Subcutaneous adipose tissue (tissue), 4 donors: Measurements from ENCODE around the gene KRT6C. TPM values are rescaled to one million over a fixed set of nuclear protein-coding genes. Genes with fewer than 3 reads are reported as not detected.

Source experiments
- CTCF ChIP-seq: fragments of 450-650 bp; IDR thresholded peaks from one replicate; pipeline ENCODE4 v1.5.1; 2016; ENCODE audit warnings: low read depth, mild to moderate bottlenecking, control low read depth, antibody characterized with exemption, moderate library complexity
- total RNA-seq, 4 donors: library from RNA; depleted of rRNA; stranded (reverse); fragments of >200 nt; gene quantifications; one replicate each; pipeline ENCODE4 v1.1.0, GENCODE V29; 2016

Gene KRT6C
- total RNA-seq, 4 donors from 2014 or later, result not detected

GRCh38 chr12:52428121-52428520 is 45.5 kb downstream of the KRT6C start:
- TF ChIP-seq CTCF, result no peak

- TF ChIP-seq CTCF, result no peak
Observed at GRCh38 chr12:52427083-52427482, 46.5 kb downstream of the KRT6C start.

GRCh38 chr12:52426034-52426433 is 47.6 kb downstream of the KRT6C start:
- no peak for TF ChIP-seq CTCF

- TF ChIP-seq CTCF, result no peak
Observed at GRCh38 chr12:52425466-52425865, 48.1 kb downstream of the KRT6C start.

- TF ChIP-seq CTCF, result no peak
Observed at GRCh38 chr12:52423661-52424500, 49.7 kb downstream of the KRT6C start.

GRCh38 chr12:52423035-52423434 is 50.6 kb downstream of the KRT6C start:
- TF ChIP-seq CTCF, result no peak

GRCh38 chr12:52419656-52420055 is 53.9 kb downstream of the KRT6C start:
- no peak for TF ChIP-seq CTCF
